Testis (tissue), 3 donors: ENCODE data around the gene TBC1D22A. TPM values are rescaled to one million over a fixed set of nuclear protein-coding genes. Genes with fewer than 3 reads are reported as not detected.

ENCODE experiments used
- DNase-seq: peaks from one replicate; pipeline ENCODE4 v3.0.0-alpha.2; 2019
- H3K27ac ChIP-seq, 2 donors: fragments of 200-600 bp; sonication (generic); one replicate each; pipeline ENCODE4 v1.5.1; 2019
- H3K27me3 ChIP-seq: fragments of 200-600 bp; sonication (generic); one replicate; pipeline ENCODE4 v1.5.1; 2019
- H3K36me3 ChIP-seq: fragments of 200-600 bp; sonication (generic); one replicate; pipeline ENCODE4 v1.5.1; 2017; ENCODE audit warnings: low read depth; ENCODE audit errors: missing control alignments
- H3K4me1 ChIP-seq: fragments of 200-600 bp; sonication (generic); one replicate; pipeline ENCODE4 v1.5.1; 2019
- H3K4me3 ChIP-seq, 2 donors: fragments of 200-600 bp; sonication (generic); one replicate each; pipeline ENCODE4 v1.5.1; 2017 to 2019
- H3K9me3 ChIP-seq: fragments of 200-600 bp; sonication (generic); one replicate; pipeline ENCODE4 v1.5.1; 2017
- POLR2A ChIP-seq: fragments of 450-650 bp; IDR thresholded peaks from one replicate; pipeline ENCODE4 v1.6.1; 2017; ENCODE audit warnings: antibody characterized with exemption, mild to moderate bottlenecking, moderate library complexity
- WGBS, 2 donors: methylation state at CpG; one replicate each; pipeline ENCODE4 v1.1.5; 2018; 5-methylcytosine and 5-hydroxymethylcytosine counted together
- intact Hi-C: fragments of 100-400 bp; cut with DNase I; formaldehyde crosslinking; loops from one replicate; pipeline ENCODE4 v1.15.1; 2023; ENCODE audit warnings: low total_unique reads
- polyA plus RNA-seq: library from polyadenylated mRNA; stranded (reverse); fragments of 350-450 nt; fragmentation: Illumina TruSeq; extraction: RNeasy Lipid Tissue Mini Kit (QIAGEN cat#74804); gene quantifications from one replicate; pipeline ENCODE4 v1.2.3, GENCODE V29; 2014; ENCODE audit warnings: low read depth, low replicate concordance; ENCODE audit not compliant: insufficient read depth
- total RNA-seq, 2 donors: library from RNA; depleted of rRNA; stranded (reverse); fragments of >200 nt; gene quantifications; one replicate each; pipeline ENCODE4 v1.2.3, GENCODE V29; 2016
- TF ChIP-seq, protein P1 (sequence below), 3 experiments: fragments of 450-650 bp in 2 of 3; fragments of 200-600 bp in 1 of 3; sonication (generic) in 1 of 3; IDR thresholded peaks; one replicate each; pipeline ENCODE4 v1.5.1; 2016 to 2019; ENCODE audit warnings: antibody characterized with exemption in 3 of 3, mild to moderate bottlenecking in 2 of 3, moderate library complexity in 1 of 3

The TBC1D22A gene
- total and polyA plus RNA-seq, 3 donors from 2014 or later, result 16.6 to 32.8 (median 28.5) TPM

DNA sequence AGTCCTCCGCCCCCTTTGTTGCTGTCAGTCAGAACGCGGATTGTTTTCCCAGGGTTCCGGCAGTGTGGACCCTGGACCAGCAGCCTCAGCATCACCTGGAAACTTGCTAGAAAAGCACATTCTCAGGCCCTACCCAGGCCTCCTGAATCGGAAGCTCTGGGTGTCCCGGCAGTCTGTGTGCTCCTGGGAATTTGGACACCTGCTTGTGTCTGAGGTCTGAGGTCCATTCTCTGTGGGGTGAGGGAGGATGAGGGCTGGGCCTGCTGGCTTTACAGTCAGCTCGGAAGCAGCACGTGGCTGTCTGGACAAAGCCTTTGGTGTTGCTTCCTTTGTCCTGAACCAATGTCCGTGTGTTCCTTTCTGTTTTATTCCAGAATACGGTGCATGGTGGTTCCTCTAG lies 299.7 kb downstream of the TBC1D22A start:
- no peak overlapping the region for H3K4me3 ChIP-seq
- WGBS, 2 donors, result 93 to 96% methylated on average over 9 to 10 of the region's 10 CpGs

DNA sequence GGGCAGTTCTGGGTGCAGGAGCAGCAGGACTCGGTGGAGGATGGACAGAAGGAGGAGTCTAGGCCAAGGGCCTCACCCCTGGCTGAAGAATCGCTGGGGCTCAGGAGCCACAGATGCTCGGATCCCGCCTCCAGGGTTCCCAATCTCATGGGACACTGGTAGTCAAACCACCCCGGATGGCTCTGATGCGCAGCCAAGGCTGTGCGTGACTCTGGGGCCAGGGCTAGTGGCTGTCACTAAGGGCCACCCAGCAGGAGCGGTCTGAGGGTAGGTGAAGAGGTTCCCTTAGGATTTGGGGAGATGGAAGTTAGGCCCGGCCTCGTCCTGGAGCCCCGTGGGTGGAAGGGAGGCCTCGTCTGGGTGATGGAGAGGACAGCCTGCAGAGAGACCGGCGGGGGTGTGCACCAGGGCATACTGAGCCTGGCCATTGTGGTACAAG lies 300.6 kb downstream of the TBC1D22A start:
- H3K27me3 ChIP-seq, result no peaks in the 10 kb centered on the region
- no peaks in the 10 kb centered on the region for H3K4me1 ChIP-seq
- intact Hi-C loops, result no loop called here
- H3K36me3 ChIP-seq, result no peaks in the 10 kb centered on the region
- 95% methylated on average over 10 to 14 of the region's 14 CpGs for WGBS, 2 donors
- no peak overlapping the region for H3K4me3 ChIP-seq
- no peak for TF ChIP-seq POLR2A
- TF ChIP-seq, protein P1, sequence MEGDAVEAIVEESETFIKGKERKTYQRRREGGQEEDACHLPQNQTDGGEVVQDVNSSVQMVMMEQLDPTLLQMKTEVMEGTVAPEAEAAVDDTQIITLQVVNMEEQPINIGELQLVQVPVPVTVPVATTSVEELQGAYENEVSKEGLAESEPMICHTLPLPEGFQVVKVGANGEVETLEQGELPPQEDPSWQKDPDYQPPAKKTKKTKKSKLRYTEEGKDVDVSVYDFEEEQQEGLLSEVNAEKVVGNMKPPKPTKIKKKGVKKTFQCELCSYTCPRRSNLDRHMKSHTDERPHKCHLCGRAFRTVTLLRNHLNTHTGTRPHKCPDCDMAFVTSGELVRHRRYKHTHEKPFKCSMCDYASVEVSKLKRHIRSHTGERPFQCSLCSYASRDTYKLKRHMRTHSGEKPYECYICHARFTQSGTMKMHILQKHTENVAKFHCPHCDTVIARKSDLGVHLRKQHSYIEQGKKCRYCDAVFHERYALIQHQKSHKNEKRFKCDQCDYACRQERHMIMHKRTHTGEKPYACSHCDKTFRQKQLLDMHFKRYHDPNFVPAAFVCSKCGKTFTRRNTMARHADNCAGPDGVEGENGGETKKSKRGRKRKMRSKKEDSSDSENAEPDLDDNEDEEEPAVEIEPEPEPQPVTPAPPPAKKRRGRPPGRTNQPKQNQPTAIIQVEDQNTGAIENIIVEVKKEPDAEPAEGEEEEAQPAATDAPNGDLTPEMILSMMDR (IDR thresholded peaks at IDR 0.05), result no peak
- DNase-seq, result no peak
- no peaks in the 10 kb centered on the region for H3K9me3 ChIP-seq
- no peak overlapping the region for H3K27ac ChIP-seq

More for the DNA sequence above, 299.7 kb downstream of the TBC1D22A start:
- Histone ChIP-seq H3K27me3 (no peaks in the 10 kb centered on the region), H3K27ac (no peak overlapping the region), H3K36me3 (no peaks in the 10 kb centered on the region), H3K4me1 (no peaks in the 10 kb centered on the region), H3K9me3 (no peaks in the 10 kb centered on the region)
- DNase-seq, result no peak
- intact Hi-C loops, result no loop called here
- no peak for TF ChIP-seq POLR2A
- TF ChIP-seq, protein P1 (IDR thresholded peaks at IDR 0.05), result no peak

DNA sequence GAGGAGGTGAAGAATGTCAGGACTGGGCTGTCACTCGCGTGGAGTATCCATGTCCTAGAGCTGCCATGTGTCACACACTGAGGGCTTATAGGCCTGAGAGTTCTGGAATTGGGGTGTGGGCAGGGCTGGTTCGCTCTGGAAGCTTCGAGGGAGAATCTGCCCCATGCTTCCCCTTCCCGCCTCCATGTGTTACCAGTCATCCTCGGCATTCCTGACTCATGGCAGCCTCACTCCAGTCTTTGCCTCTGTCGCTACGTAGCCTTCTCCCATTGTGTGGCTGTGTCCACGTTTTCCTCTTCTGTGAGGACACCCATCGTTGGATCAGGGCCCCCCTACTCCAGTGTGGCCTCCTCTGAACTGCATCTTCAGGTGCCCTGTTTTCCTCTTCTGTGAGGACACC lies 301.2 kb downstream of the TBC1D22A start:
- Histone ChIP-seq H3K27ac (no peak overlapping the region), H3K9me3 (no peaks in the 10 kb centered on the region), H3K4me1 (no peaks in the 10 kb centered on the region), H3K4me3 (no peak overlapping the region), H3K27me3 (no peaks in the 10 kb centered on the region), H3K36me3 (no peaks in the 10 kb centered on the region)
- 94 to 98% methylated on average over 8 to 10 of the region's 10 CpGs for WGBS, 2 donors
- TF ChIP-seq, protein P1 (IDR thresholded peaks at IDR 0.05), result no peak
- TF ChIP-seq POLR2A, result no peak
- intact Hi-C loops, result no loop called here
- DNase-seq, result no peak

- intact Hi-C loops, result no loop called here
- H3K9me3 ChIP-seq, result no peaks in the 10 kb centered on the region
- no peak for DNase-seq
- no peaks in the 10 kb centered on the region for H3K4me1 ChIP-seq
- WGBS, 2 donors, result 60 to 95% methylated on average over 3 to 19 of the region's 19 CpGs
- no peak overlapping the region for H3K27ac ChIP-seq
- no peaks in the 10 kb centered on the region for H3K36me3 ChIP-seq
- no peak for TF ChIP-seq POLR2A
- TF ChIP-seq, protein P1 (IDR thresholded peaks at IDR 0.05), result no peak
- no peak overlapping the region for H3K4me3 ChIP-seq
- H3K27me3 ChIP-seq, result no peaks in the 10 kb centered on the region
These were observed 301.6 kb downstream of the TBC1D22A start for GRCh38 chr22:47064016-47064415.

GRCh38 chr22:47064416-47064815 lies 302.0 kb downstream of the TBC1D22A start:
- no peak for DNase-seq
- intact Hi-C loops, result no loop called here

More at GRCh38 chr22:47064416-47064815, 302.0 kb downstream of the TBC1D22A start:
- Histone ChIP-seq H3K4me3 (no peak overlapping the region), H3K36me3 (no peaks in the 10 kb centered on the region), H3K4me1 (no peaks in the 10 kb centered on the region), H3K27me3 (no peaks in the 10 kb centered on the region), H3K9me3 (no peaks in the 10 kb centered on the region), H3K27ac (no peak overlapping the region)
- TF ChIP-seq, protein P1 (IDR thresholded peaks at IDR 0.05), result no peak
- no peak for TF ChIP-seq POLR2A
- WGBS, 2 donors, result 82 to 88% methylated on average over 10 of the region's 10 CpGs
